ENCODE data around the gene ITIH1.

The ITIH1 gene

GRCh38 chr3:52817221-52817620 is 39.8 kb downstream of the ITIH1 start:
- H2BK15ac ChIP-seq (ENCODE audit: low read length) = peak overlapping the region; percentile 31
- H3K14ac ChIP-seq (ENCODE audit: low read length) = peak overlapping the region; percentile 6
- no peak overlapping the region for H3K9ac ChIP-seq (ENCODE audit: low read depth, low read length, poor library complexity)
- H4K8ac ChIP-seq (ENCODE audit: low read depth, low read length) = no peak overlapping the region
- H3K4me2 ChIP-seq (ENCODE audit: insufficient read depth, low read length, poor library complexity, severe bottlenecking) = no peak overlapping the region
- no peak overlapping the region for H2BK5ac ChIP-seq (ENCODE audit: low read length)
- peak overlapping the region; percentile 46 for H2BK12ac ChIP-seq (ENCODE audit: low read length)
- no peak overlapping the region for H4K91ac ChIP-seq (ENCODE audit: low read depth, low read length, poor library complexity)
- no peak overlapping the region for H2AFZ ChIP-seq (ENCODE audit: low read length)
- H3K23ac ChIP-seq (ENCODE audit: low read depth, low read length, poor library complexity) = no peak overlapping the region
- peak overlapping the region; percentile 24 for H2AK5ac ChIP-seq (ENCODE audit: low read depth, low read length)
- H3K4ac ChIP-seq (ENCODE audit: low read length) = no peak overlapping the region
- no peaks in the 10 kb centered on the region for H3K36me3 ChIP-seq (replicated peaks in 1 of 2; ENCODE audit: control insufficient read depth in 2 of 2, insufficient read depth in 2 of 2, low read length in 2 of 2)
- no CpG with 5 or more reads among the region's 10 CpGs for WGBS, 2 donors (ENCODE audit: extremely low coverage in 2 of 2, insufficient read length in 2 of 2, insufficient replicate concordance in 1 of 2)
- no peak overlapping the region for H2BK120ac ChIP-seq (ENCODE audit: low read depth, low read length)
- no peak for DNase-seq (ENCODE audit: low spot score)
- H3K9me3 ChIP-seq (replicated peaks in 1 of 2; ENCODE audit: control insufficient read depth in 2 of 2, insufficient read depth in 1 of 2, low read depth in 1 of 2, low read length in 2 of 2) = no peaks in the 10 kb centered on the region
- no peak overlapping the region for H3K4me3 ChIP-seq (ENCODE audit: low read length in 2 of 2)
- peaks cover 4 to 10% of the 10 kb centered on the region in 2 donors for H3K4me1 ChIP-seq (ENCODE audit: control insufficient read depth in 2 of 2, insufficient read depth in 1 of 2, low read depth in 1 of 2, low read length in 2 of 2)
- no peak overlapping the region for H3K18ac ChIP-seq (ENCODE audit: low read length)
- H3K27me3 ChIP-seq (ENCODE audit: control insufficient read depth in 3 of 3, insufficient read depth in 3 of 3, low read depth in 1 of 3, low read length in 3 of 3) = no peaks in the 10 kb centered on the region
- H3K27ac ChIP-seq (replicated peaks; ENCODE audit: low read length) = no peak overlapping the region
- H3K79me1 ChIP-seq (ENCODE audit: low read depth, low read length) = no peaks in the 10 kb centered on the region

- H3K23ac ChIP-seq (ENCODE audit: low read depth, low read length, poor library complexity) = peak overlapping the region; percentile 91
- H2BK5ac ChIP-seq (ENCODE audit: low read length) = peak overlapping the region; percentile 32
- peaks cover 4 to 10% of the 10 kb centered on the region in 2 donors for H3K4me1 ChIP-seq (ENCODE audit: control insufficient read depth in 2 of 2, insufficient read depth in 1 of 2, low read depth in 1 of 2, low read length in 2 of 2)
- H3K79me1 ChIP-seq (ENCODE audit: low read depth, low read length) = no peaks in the 10 kb centered on the region
- no peaks in the 10 kb centered on the region for H3K27me3 ChIP-seq (ENCODE audit: control insufficient read depth in 3 of 3, insufficient read depth in 3 of 3, low read depth in 1 of 3, low read length in 3 of 3)
- H4K91ac ChIP-seq (ENCODE audit: low read depth, low read length, poor library complexity) = no peak overlapping the region
- no peak overlapping the region for H3K4ac ChIP-seq (ENCODE audit: low read length)
- H3K27ac ChIP-seq (replicated peaks; ENCODE audit: low read length) = no peak overlapping the region
- peak overlapping the region; percentile 51 for H2BK15ac ChIP-seq (ENCODE audit: low read length)
- no peak overlapping the region for H2AFZ ChIP-seq (ENCODE audit: low read length)
- peak overlapping the region; percentile 30 for H3K9ac ChIP-seq (ENCODE audit: low read depth, low read length, poor library complexity)
- H2BK12ac ChIP-seq (ENCODE audit: low read length) = peak overlapping the region; percentile 46
- no peak overlapping the region for H3K4me3 ChIP-seq (ENCODE audit: low read length in 2 of 2)
- no peak overlapping the region for H2BK120ac ChIP-seq (ENCODE audit: low read depth, low read length)
- H2AK5ac ChIP-seq (ENCODE audit: low read depth, low read length) = no peak overlapping the region
- H3K9me3 ChIP-seq (replicated peaks in 1 of 2; ENCODE audit: control insufficient read depth in 2 of 2, insufficient read depth in 1 of 2, low read depth in 1 of 2, low read length in 2 of 2) = no peaks in the 10 kb centered on the region
- no peak for DNase-seq (ENCODE audit: low spot score)
- H3K18ac ChIP-seq (ENCODE audit: low read length) = peak overlapping the region; percentile 59
- H3K36me3 ChIP-seq (replicated peaks in 1 of 2; ENCODE audit: control insufficient read depth in 2 of 2, insufficient read depth in 2 of 2, low read length in 2 of 2) = no peaks in the 10 kb centered on the region
- H3K14ac ChIP-seq (ENCODE audit: low read length) = peak overlapping the region; percentile 6
- WGBS, 2 donors (ENCODE audit: extremely low coverage in 2 of 2, insufficient read length in 2 of 2, insufficient replicate concordance in 1 of 2) = no CpG with 5 or more reads among the region's 7 CpGs
- H4K8ac ChIP-seq (ENCODE audit: low read depth, low read length) = no peak overlapping the region
- no peak overlapping the region for H3K4me2 ChIP-seq (ENCODE audit: insufficient read depth, low read length, poor library complexity, severe bottlenecking)
Observed at GRCh38 chr3:52817860-52818259, 40.5 kb downstream of the ITIH1 start.

GRCh38 chr3:52819936-52820335 is 42.5 kb downstream of the ITIH1 start:
- Histone ChIP-seq H2BK15ac (ENCODE audit: low read length) (no peak overlapping the region), H3K4me1 (ENCODE audit: control insufficient read depth in 2 of 2, insufficient read depth in 1 of 2, low read depth in 1 of 2, low read length in 2 of 2) (peaks cover 4 to 10% of the 10 kb centered on the region in 2 donors), H3K4me3 (ENCODE audit: low read length in 2 of 2) (no peak overlapping the region), H2AFZ (ENCODE audit: low read length) (no peak overlapping the region), H3K14ac (ENCODE audit: low read length) (no peak overlapping the region), H3K79me1 (ENCODE audit: low read depth, low read length) (no peaks in the 10 kb centered on the region), H3K27me3 (ENCODE audit: control insufficient read depth in 3 of 3, insufficient read depth in 3 of 3, low read depth in 1 of 3, low read length in 3 of 3) (no peaks in the 10 kb centered on the region), H3K36me3 (replicated peaks in 1 of 2; ENCODE audit: control insufficient read depth in 2 of 2, insufficient read depth in 2 of 2, low read length in 2 of 2) (no peaks in the 10 kb centered on the region), H2BK120ac (ENCODE audit: low read depth, low read length) (no peak overlapping the region), H2AK5ac (ENCODE audit: low read depth, low read length) (no peak overlapping the region), H3K23ac (ENCODE audit: low read depth, low read length, poor library complexity) (no peak overlapping the region), H3K27ac (replicated peaks; ENCODE audit: low read length) (no peak overlapping the region), H2BK5ac (ENCODE audit: low read length) (no peak overlapping the region), H2BK12ac (ENCODE audit: low read length) (no peak overlapping the region), H4K8ac (ENCODE audit: low read depth, low read length) (no peak overlapping the region), H3K9ac (ENCODE audit: low read depth, low read length, poor library complexity) (no peak overlapping the region), H3K18ac (ENCODE audit: low read length) (no peak overlapping the region), H3K4me2 (ENCODE audit: insufficient read depth, low read length, poor library complexity, severe bottlenecking) (no peak overlapping the region), H3K4ac (ENCODE audit: low read length) (no peak overlapping the region), H3K9me3 (replicated peaks in 1 of 2; ENCODE audit: control insufficient read depth in 2 of 2, insufficient read depth in 1 of 2, low read depth in 1 of 2, low read length in 2 of 2) (no peaks in the 10 kb centered on the region), H4K91ac (ENCODE audit: low read depth, low read length, poor library complexity) (no peak overlapping the region)
- whole genome bisulfite sequencing, 2 donors (ENCODE audit: extremely low coverage in 2 of 2, insufficient read length in 2 of 2, insufficient replicate concordance in 1 of 2) = no CpG with 5 or more reads among the region's 2 CpGs
- DNase-seq (ENCODE audit: low spot score) = no peak

- WGBS, 2 donors (ENCODE audit: extremely low coverage in 2 of 2, insufficient read length in 2 of 2, insufficient replicate concordance in 1 of 2) = no CpG with 5 or more reads among the region's 11 CpGs
- Histone ChIP-seq H4K91ac (ENCODE audit: low read depth, low read length, poor library complexity) (no peak overlapping the region), H3K18ac (ENCODE audit: low read length) (no peak overlapping the region), H2BK120ac (ENCODE audit: low read depth, low read length) (no peak overlapping the region), H3K27ac (replicated peaks; ENCODE audit: low read length) (no peak overlapping the region), H3K9me3 (replicated peaks in 1 of 2; ENCODE audit: control insufficient read depth in 2 of 2, insufficient read depth in 1 of 2, low read depth in 1 of 2, low read length in 2 of 2) (no peaks in the 10 kb centered on the region), H3K14ac (ENCODE audit: low read length) (no peak overlapping the region), H3K4me2 (ENCODE audit: insufficient read depth, low read length, poor library complexity, severe bottlenecking) (no peak overlapping the region), H3K4ac (ENCODE audit: low read length) (no peak overlapping the region), H2AFZ (ENCODE audit: low read length) (no peak overlapping the region), H4K8ac (ENCODE audit: low read depth, low read length) (no peak overlapping the region), H3K27me3 (ENCODE audit: control insufficient read depth in 3 of 3, insufficient read depth in 3 of 3, low read depth in 1 of 3, low read length in 3 of 3) (no peaks in the 10 kb centered on the region), H3K4me1 (ENCODE audit: control insufficient read depth in 2 of 2, insufficient read depth in 1 of 2, low read depth in 1 of 2, low read length in 2 of 2) (peaks cover 4 to 10% of the 10 kb centered on the region in 2 donors), H2AK5ac (ENCODE audit: low read depth, low read length) (peak overlapping the region; percentile 53), H2BK15ac (ENCODE audit: low read length) (no peak overlapping the region), H2BK5ac (ENCODE audit: low read length) (no peak overlapping the region), H3K9ac (ENCODE audit: low read depth, low read length, poor library complexity) (no peak overlapping the region), H3K23ac (ENCODE audit: low read depth, low read length, poor library complexity) (no peak overlapping the region), H2BK12ac (ENCODE audit: low read length) (no peak overlapping the region), H3K36me3 (replicated peaks in 1 of 2; ENCODE audit: control insufficient read depth in 2 of 2, insufficient read depth in 2 of 2, low read length in 2 of 2) (no peaks in the 10 kb centered on the region), H3K4me3 (ENCODE audit: low read length in 2 of 2) (no peak overlapping the region), H3K79me1 (ENCODE audit: low read depth, low read length) (no peaks in the 10 kb centered on the region)
- peak; percentile 24 for DNase-seq (ENCODE audit: low spot score)
Observed at GRCh38 chr3:52820736-52821135, 43.3 kb downstream of the ITIH1 start.
